IPS DF 6.9 (cell line): ENCODE data around the gene BRAT1.

Experiments
- DNase-seq: peaks from one replicate; pipeline ENCODE4 v3.0.0-alpha.2; 2013; ENCODE audit warnings: low read depth, low spot score
- H3K27ac ChIP-seq: one replicate; pipeline ENCODE4 v1.5.1; 2013; ENCODE audit warnings: low read length, control low read depth
- H3K27me3 ChIP-seq: 2 replicates; pipeline ENCODE4 v1.6.1; 2013; ENCODE audit warnings: mild to moderate bottlenecking, low read length; ENCODE audit not compliant: control insufficient read depth, insufficient read depth
- H3K36me3 ChIP-seq: 2 replicates; pipeline ENCODE4 v1.6.1; 2013; ENCODE audit warnings: low read length; ENCODE audit not compliant: control insufficient read depth, insufficient read depth
- H3K4me1 ChIP-seq: 2 replicates; pipeline ENCODE4 v1.6.1; 2013; ENCODE audit warnings: low read length; ENCODE audit not compliant: control insufficient read depth, insufficient read depth
- H3K4me3 ChIP-seq: 2 replicates; pipeline ENCODE4 v1.5.1; 2013; ENCODE audit warnings: mild to moderate bottlenecking, low read length
- H3K9me3 ChIP-seq: 2 replicates; pipeline ENCODE4 v1.6.1; 2013; ENCODE audit warnings: low read length, inconsistent platforms; ENCODE audit not compliant: control insufficient read depth, insufficient read depth
- WGBS: extraction: QIAGEN DNeasy Blood & Tissue Kit; methylation state at CpG from one replicate; pipeline ENCODE4 v1.1.7; 2013; ENCODE audit warnings: mixed read lengths, missing lambda C conversion rate; ENCODE audit not compliant: insufficient read length, insufficient coverage; 5-methylcytosine and 5-hydroxymethylcytosine counted together

Gene BRAT1

GRCh38 chr7:2521341-2521745 is 34.0 kb downstream of the BRAT1 start:
- no CpG with 5 or more reads among the region's 21 CpGs for WGBS
- H3K9me3 ChIP-seq = no peaks in the 10 kb centered on the region
- no peak for DNase-seq
- peaks cover 4% of the 10 kb centered on the region; the same call in 1 of the 2 replicates for H3K27me3 ChIP-seq
- peaks cover 40% of the 10 kb centered on the region for H3K4me1 ChIP-seq
- no peak overlapping the region for H3K27ac ChIP-seq
- peaks cover 6% of the 10 kb centered on the region; the same call in 1 of the 2 replicates for H3K36me3 ChIP-seq
- H3K4me3 ChIP-seq = no peak overlapping the region; the same call in 1 of the 2 replicates

GRCh38 chr7:2520761-2521290 is 34.5 kb downstream of the BRAT1 start:
- WGBS = no CpG with 5 or more reads among the region's 12 CpGs
- no peaks in the 10 kb centered on the region for H3K9me3 ChIP-seq
- H3K27ac ChIP-seq = no peak overlapping the region
- DNase-seq = no peak
- peaks cover 4% of the 10 kb centered on the region; the same call in 1 of the 2 replicates for H3K27me3 ChIP-seq
- H3K4me3 ChIP-seq = peak overlapping the region; percentile 48; the same call in 1 of the 2 replicates
- 0 out of 2 replicates have a peak, but pooled peaks cover 1% of the 10 kb centered on the region for H3K36me3 ChIP-seq
- H3K4me1 ChIP-seq = peaks cover 40% of the 10 kb centered on the region

- Histone ChIP-seq H3K27ac (no peak overlapping the region), H3K4me3 (peak overlapping the region; percentile 48; the same call in 1 of the 2 replicates), H3K27me3 (peaks cover 4% of the 10 kb centered on the region; the same call in 1 of the 2 replicates), H3K9me3 (no peaks in the 10 kb centered on the region), H3K4me1 (peaks cover 37% of the 10 kb centered on the region), H3K36me3 (no peaks in the 10 kb centered on the region)
- WGBS = no CpG with 5 or more reads among the region's 37 CpGs
- DNase-seq = no peak
These were observed 35.1 kb downstream of the BRAT1 start for GRCh38 chr7:2520131-2520760.

GRCh38 chr7:2519119-2519930 is 36.0 kb downstream of the BRAT1 start, which contains the start of gene LFNG:
TSS of gene LFNG (plus strand) at chr7:2519774. CDS start at chr7:2519862, 88 bp downstream.
- WGBS = no CpG with 5 or more reads among the region's 95 CpGs
- Histone ChIP-seq H3K4me1 (peaks cover 35% of the 10 kb centered on the region), H3K27ac (no peak within 1 kb of the TSS), H3K9me3 (no peaks in the 10 kb centered on the region), H3K27me3 (peaks cover 4% of the 10 kb centered on the region; the same call in 1 of the 2 replicates), H3K4me3 (peak within 1 kb of the TSS; percentile 51), H3K36me3 (no peaks in the 10 kb centered on the region)
- DNase-seq = no peak

GRCh38 chr7:2518737-2519118 is 36.6 kb downstream of the BRAT1 start:
- no peak for DNase-seq
- Histone ChIP-seq H3K27ac (no peak overlapping the region), H3K4me1 (peaks cover 30% of the 10 kb centered on the region), H3K27me3 (peaks cover 4% of the 10 kb centered on the region; the same call in 1 of the 2 replicates), H3K9me3 (no peaks in the 10 kb centered on the region), H3K36me3 (no peaks in the 10 kb centered on the region), H3K4me3 (peak overlapping the region; percentile 46; the same call in 1 of the 2 replicates)
- WGBS = no CpG with 5 or more reads among the region's 41 CpGs

- Histone ChIP-seq H3K27me3 (peaks cover 4% of the 10 kb centered on the region; the same call in 1 of the 2 replicates), H3K9me3 (no peaks in the 10 kb centered on the region), H3K27ac (no peak overlapping the region), H3K36me3 (no peaks in the 10 kb centered on the region), H3K4me3 (no peak overlapping the region), H3K4me1 (peaks cover 24% of the 10 kb centered on the region)
- DNase-seq = no peak
- WGBS = no CpG with 5 or more reads among the region's 18 CpGs
These were observed 37.4 kb downstream of the BRAT1 start for GRCh38 chr7:2517678-2518507.

GRCh38 chr7:2517026-2517425 is 38.3 kb downstream of the BRAT1 start:
- H3K27me3 ChIP-seq = peaks cover 4% of the 10 kb centered on the region; the same call in 1 of the 2 replicates
- H3K27ac ChIP-seq = no peak overlapping the region
- H3K4me1 ChIP-seq = peaks cover 20% of the 10 kb centered on the region
- WGBS = no CpG with 5 or more reads among the region's 8 CpGs
- DNase-seq = no peak
- no peak overlapping the region for H3K4me3 ChIP-seq
- H3K36me3 ChIP-seq = no peaks in the 10 kb centered on the region
- H3K9me3 ChIP-seq = no peaks in the 10 kb centered on the region

GRCh38 chr7:2516194-2516555 is 39.1 kb downstream of the BRAT1 start:
- Histone ChIP-seq H3K27ac (no peak overlapping the region), H3K4me3 (no peak overlapping the region), H3K36me3 (no peaks in the 10 kb centered on the region), H3K27me3 (peaks cover 4% of the 10 kb centered on the region; the same call in 1 of the 2 replicates), H3K4me1 (peaks cover 15% of the 10 kb centered on the region), H3K9me3 (no peaks in the 10 kb centered on the region)
- no CpG with 5 or more reads among the region's 8 CpGs for WGBS
- DNase-seq = no peak

GRCh38 chr7:2515424-2516193 is 39.7 kb downstream of the BRAT1 start:
- no peak overlapping the region for H3K4me3 ChIP-seq
- no peaks in the 10 kb centered on the region for H3K36me3 ChIP-seq
- no CpG with 5 or more reads among the region's 15 CpGs for WGBS
- H3K27ac ChIP-seq = no peak overlapping the region
- DNase-seq = no peak
- H3K9me3 ChIP-seq = no peaks in the 10 kb centered on the region
- H3K4me1 ChIP-seq = peaks cover 11% of the 10 kb centered on the region
- peaks cover 4% of the 10 kb centered on the region; the same call in 1 of the 2 replicates for H3K27me3 ChIP-seq
